ENCODE results near the gene PLPPR1.
"Not testable (repeated sequence)": the region's sequence is repeated elsewhere in the genome, so short reads cannot be mapped to it uniquely, and the experiment has no call there.

Gene PLPPR1

DNA sequence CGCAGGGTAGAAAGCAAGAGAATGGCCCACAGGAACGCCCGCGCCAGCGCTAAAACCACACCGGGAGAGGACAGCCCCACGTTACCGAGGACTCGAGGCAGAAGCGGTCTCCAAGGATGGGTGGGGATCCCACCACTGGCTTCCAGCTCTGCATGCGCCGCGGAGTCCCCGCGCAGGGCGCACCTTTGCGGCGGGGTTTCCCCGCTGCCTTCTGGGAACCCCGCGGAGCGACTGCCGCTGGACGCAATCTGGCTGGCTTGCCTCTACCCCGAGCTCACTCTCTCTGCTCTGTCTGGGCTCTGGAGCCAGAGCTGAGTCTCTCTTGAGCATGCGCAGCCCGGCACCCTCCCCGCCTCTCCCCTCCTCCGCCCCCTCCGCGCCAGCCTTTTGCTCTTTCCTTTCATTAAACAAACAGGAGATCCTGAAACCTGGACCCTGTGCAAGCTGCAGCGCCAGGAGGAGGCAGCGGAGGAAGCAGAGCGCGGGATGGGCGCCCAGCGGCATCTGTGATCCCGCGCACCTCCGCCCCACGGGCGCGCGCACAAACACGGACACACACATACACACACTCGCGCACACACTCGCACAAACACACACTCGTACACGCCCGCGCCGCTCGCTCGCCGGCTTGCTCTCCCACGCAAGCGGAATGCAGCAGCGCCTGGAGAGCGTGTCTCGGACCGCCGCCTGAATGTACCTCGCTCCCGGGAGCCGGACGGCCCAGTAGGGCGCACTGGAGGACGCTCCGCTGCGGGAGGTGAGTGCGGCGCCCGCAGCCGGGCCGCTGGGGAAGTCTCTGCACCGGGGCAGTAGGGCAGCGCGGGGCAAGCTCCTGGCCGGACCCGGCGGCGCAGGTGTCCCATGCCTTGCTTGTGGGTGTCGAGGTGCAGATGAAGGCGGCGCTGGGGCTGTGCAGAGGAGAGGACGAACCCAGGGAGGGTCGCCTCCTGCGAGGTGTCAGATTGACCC, at the start of gene PLPPR1:
Gene PLPPR1 (plus strand): TSS at position 382 of the 969 bp plus-strand sequence.
- DNase-seq, result peak; percentile 71

DNA sequence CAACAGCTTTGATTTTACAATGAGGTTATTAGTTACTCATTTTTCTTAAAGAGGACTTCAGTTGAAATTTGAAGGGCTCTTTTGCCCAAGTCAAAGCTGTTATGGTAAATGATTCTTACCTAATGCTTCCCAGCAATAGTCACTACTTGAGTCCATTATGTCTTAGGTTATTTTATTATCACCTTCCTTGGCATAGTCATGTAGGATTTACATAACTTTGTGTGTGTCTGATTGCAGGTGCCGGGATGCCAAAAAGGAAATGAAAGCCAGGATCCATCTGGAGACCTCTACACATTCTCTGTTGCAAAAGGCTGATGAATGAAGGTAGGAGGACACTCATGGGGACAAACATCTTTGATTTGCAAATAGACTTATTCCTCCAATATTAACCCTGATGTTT, 38.8 kb upstream of the PLPPR1 start:
- no peak for DNase-seq

DNA sequence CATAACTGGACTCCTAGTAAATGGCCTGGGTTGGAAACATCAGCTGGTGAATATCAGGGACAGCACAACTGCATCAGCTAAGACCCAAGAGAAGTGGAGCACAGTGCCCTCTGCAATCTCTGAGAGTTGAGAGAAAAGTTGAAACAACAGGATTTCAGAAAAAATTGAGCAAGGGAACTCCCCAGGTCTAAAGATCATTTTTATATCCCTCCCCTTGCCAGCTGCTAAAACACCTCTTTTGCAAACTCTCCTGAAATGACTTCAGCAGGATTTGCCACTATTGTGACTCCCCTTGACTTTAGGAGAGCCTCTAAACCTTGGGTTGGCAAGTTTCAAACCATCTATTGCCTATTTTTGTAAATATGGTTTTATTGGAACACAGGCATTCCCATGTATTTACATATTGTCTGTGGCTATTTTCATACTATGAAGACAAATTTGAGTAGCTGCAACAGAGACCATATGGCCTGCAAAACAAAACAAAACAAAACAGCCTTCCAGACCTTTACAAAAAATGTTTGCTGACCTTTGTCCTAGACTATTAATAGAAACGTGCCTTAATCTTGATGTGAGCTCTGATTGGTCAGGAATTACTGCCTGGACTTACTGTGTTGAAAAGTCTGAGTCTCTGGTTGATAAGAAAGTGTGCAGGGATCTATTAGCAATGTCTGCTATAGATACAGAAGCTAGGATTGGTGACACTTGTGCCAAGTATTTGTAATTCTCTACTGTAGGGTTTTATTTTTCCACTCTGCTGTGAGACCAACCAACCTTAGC, 37.7 kb upstream of the PLPPR1 start:
- DNase-seq, result no peak

DNA sequence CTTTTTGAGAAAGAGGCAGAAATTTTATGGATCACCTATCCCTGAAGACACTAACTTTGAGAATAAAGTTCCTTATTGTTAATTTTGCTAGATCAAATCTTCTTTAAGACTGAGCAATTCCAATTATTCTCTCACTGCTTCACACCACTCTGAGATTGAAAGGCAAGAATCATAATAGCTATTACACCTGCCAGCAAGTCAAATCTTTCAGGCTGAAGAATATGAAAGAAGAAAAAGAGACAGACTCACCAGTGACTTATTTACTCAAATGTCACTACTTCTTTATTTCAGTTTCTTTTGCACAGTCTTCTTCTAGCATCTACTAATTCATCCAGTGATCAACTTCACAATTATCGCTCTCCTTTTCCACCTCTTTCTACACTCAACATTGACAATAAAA, 35.9 kb upstream of the PLPPR1 start:
- no peak for DNase-seq

DNA sequence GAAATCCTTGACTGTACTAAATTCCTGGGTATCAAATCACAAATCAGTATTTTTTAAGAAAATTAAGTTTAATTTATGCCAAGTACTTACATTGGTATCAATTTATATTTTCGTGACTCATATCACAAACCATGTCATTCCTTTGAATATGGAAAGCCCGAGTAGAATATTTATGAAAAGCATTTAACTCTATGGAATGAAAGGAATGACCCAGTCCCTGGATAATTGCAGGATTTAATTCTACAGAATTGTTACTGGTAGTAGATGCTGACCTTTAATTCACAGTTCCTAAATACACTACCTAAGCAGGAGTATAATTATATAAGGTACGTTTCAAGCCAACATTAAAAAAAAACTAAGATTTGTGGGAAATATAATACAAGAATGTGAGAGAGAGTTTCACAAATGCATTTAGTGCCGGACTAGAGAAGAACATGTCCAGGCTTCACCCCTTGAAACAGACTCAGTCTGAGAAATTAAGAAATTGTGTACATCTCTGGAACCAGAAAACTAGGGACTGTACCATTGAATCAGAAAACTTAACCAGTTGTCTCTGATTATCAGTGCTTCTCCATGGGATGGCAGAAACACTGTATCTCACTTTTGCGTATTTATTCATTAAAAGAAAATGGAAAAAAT, 28.5 kb upstream of the PLPPR1 start:
- no peak for DNase-seq

DNA sequence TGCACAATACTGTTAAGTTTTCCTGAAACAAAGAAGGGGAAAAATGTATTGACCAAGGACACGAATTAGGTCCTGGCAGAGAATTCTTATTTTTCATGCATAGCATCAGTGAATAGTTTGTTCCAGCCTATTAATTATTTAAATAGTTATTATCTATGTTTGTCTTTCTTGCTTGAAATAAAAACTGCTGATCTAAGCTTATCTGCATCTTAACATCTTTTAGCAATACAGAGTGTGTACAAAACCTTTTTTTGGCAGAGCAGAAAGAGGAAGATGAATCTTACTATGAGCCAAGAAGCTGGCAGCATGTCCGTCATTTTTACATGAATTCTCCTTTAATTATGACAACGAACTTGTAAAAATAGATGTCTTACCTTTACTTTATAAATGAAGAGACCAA, 23.3 kb upstream of the PLPPR1 start:
- no peak for DNase-seq

DNA sequence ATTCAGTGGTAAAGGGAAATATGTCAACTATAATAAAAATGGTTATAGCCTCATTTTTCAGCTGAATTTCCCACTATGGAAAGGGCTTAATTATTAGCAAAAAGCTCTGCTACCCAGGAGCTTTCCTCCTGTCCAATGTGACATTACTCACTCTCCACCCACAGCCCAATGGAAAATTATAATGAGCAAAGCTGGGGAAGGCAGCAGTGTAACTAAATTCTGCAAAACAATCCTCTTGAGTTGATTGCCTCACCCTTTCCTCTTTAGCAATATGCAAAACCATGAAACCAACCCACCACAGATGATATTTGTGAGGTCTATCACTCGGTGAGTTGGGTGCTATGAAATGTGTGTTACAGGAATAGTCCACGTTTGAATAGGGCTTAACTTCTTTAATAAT, 14.0 kb upstream of the PLPPR1 start:
- DNase-seq, result no peak

DNA sequence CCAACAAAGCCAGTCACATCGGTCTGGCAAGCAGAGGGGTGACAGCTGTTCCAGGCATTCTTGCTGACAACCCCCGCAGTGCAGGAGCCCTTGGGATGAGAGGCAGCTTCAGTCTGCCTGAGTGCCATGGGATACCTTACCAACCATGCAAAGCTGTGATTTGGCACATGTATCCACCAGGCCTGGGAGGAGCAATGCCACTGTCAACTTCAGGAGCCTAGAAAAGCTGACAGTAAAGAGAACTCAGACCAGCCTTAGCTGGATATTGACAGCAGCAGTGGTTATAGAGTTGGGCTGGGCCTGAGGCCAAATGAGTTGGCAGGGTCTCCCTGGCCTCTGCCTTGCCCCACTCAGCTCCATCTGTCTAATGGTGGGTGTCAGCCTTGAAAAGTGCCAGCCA, 10.1 kb upstream of the PLPPR1 start:
- DNase-seq, result no peak

DNA sequence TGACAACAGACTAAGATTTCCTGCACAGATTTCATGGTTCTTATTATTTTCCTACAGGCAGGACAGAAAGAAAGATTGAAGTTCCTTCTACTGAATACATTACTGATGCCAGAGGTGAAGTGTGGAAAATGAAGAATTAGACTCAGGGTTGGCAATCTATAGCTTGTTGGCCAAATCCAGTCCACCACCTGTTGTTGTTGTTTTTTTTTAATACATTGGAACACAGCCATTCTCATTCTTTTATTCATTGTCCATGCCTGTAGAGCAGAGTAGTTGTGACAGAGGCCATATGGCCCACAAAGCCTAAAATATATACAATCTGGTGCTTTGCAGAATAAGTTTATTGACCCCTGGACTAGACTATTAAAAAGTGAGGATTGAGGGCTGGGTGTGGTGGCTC, 5.8 kb upstream of the PLPPR1 start:
- no peak for DNase-seq

DNA sequence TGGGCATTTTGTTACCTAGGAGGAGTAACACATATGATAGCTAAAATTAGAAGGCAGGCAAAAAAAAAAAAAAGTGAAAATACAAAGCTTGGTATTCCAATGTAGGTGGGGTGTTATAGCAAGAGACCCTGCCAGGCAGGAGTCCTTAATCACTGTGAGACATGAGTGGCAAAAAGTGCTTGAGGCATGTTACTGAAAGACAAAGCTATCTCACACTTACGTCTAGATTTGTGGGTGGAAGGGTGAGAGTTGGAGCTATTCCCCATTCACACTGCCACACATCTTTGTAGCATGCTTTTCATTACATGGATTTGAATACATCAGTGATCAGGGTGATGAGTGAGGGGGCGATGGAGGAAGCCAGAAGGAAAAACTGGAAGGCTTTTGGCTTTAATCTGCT, 2.6 kb upstream of the PLPPR1 start:
- DNase-seq, result no peak

DNA sequence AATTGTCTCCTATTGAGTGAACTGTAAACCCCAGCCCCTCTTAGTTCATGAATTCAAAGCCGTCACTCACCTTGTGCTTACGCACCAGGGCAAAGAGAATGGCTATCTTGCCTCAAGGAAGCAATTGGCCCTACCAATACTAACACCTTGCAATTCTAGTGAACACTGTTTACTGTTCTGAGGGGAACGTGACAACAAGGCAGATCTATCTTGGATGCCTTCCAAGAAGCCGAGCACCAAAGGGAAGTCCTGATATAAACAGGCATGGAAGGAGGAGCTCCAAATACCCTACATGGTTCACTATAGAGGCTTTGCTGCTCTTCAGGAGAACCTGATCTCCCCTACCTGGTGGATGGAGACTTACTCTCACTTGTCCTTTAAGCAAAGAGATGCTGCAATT, 1.7 kb upstream of the PLPPR1 start:
- peak; percentile 57 for DNase-seq

DNA sequence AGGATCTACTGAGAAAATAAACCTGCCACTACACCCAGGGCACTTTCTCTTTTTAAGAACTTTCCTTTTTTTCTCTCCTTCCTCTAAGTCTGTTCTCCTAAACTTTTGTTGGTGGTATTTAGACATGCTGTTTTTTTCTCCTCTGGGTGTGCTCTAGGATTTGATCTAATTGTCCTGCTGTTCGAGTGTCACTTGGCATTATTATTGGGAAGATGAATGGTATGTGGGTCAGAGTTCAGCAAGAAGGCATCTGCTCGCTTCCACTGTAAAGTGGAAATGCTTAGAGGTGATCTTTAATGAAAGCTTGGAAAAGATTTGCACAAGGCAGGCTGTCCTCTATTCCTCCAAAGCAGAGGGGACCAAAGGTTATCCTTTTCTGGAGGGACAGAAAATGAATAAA, 1.3 kb upstream of the PLPPR1 start:
- DNase-seq, result no peak

DNA sequence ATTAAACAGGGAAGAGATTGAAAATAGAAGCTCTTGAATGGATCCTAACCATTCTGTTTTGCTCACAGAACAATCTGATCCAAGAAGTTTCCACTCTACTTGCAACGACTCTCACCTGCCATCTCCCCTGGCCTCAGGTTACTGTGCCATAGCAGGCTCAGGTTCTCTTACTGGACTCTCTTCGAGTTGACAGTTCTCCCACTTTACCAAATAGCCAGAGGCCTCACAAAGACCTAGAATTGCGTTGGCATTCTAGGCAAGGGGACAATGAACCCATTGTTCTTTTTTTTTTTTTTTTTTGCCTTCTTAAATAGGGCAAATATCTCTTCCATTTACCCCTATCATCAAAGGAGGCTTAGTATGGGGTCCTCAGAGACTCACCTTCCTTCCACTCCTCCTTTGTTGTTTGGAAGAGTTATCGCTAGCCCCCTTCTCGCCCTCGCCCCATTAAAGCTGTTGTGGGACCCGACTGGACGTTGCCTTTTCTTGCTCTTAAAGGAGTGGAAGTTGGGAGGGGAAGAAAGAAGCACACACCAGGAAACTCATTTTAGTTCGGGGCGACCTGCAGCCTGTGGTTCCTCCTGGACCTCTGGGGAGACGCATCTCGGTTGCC, 688 bp upstream of the PLPPR1 start:
- no peak for DNase-seq

DNA sequence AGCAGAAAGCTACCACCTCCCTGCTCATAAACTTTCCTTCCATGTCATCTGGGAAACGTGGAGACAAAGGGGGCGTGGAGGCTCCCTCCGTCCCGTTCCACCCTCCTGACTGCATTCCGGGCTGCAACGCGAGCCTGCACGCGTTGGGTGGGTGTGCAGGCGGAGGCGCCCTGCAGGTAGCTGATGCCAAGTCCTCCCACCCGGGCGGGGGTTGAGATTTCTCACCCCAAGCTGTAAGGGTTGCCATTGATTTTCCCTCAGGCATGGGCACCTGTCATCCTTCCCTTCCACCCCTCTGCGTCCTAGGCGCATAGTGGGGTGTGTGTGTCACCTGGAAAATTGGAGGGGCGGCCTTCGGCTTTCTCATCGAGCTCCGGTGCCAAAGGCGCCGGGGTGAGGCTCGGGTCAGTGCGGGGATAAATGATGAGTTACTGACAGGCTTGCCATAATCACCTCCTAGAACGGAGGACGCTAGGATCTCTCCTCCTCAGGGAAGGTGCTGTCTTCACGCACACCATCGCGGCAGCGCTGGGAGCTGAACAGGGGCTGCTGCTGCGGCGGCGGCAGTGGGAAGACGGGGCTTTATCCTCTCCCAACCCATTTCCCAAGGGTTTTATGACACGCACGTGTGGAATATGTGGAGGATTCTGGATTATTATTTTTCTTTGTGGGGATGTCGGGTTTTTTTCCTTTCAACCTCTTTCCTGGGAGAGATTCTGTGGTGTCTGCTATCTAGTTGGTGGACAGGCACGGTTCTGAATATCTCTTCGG, 973 bp downstream of the PLPPR1 start:
- no peak for DNase-seq

DNA sequence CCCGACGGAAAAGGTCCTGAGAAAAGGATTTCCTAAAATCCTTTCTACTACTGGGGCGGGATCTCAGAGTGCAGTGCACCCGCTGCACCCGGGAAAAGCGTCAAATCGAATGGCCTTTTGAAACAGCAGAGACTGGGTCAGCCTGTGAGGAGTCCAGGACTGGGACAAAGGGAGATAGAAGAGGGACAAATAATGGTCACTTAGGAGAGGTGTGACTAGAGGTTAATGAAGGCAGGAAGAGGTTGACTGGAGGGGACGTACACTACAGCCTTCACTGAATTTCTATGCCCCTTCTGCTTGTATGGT, 1.5 kb downstream of the PLPPR1 start:
- DNase-seq, result no peak

DNA sequence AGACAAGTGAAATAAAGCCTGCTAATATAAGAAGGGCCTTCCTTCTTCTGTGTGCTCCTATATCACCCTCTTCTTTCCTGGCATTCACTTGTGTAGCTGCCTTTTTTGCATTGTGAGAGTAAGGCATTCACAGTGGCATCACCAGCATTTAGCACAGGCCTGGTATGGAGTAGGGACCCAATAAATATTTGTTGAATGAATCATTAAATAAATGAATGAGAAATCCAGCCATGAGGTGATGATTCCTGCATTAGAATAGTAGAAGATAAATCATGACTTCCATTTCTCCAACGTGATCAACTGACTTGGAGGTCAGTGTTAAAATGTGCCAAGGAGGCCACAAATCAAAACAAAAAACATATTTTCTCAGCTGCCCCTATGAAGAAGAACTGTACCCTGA, 3.9 kb downstream of the PLPPR1 start:
- no peak for DNase-seq

DNA sequence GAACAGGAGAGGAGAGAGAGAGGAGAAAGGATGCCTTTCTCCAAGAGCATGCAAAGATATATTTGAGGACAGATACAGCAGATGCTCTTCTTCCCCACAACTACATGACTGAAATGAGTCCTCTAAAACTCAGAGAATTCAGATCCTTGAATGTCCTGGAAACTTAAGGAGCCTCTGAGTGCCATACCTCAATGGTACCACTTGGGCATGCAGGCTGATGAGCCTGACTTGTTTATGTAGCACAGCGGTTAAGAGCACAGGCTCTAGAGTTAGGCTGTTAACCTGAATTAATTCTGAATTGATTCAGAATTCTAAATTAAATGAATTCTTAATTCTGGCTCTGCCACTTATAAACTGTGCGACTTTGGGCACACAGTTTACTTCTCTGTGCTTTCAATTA, 5.7 kb downstream of the PLPPR1 start:
- DNase-seq, result no peak

DNA sequence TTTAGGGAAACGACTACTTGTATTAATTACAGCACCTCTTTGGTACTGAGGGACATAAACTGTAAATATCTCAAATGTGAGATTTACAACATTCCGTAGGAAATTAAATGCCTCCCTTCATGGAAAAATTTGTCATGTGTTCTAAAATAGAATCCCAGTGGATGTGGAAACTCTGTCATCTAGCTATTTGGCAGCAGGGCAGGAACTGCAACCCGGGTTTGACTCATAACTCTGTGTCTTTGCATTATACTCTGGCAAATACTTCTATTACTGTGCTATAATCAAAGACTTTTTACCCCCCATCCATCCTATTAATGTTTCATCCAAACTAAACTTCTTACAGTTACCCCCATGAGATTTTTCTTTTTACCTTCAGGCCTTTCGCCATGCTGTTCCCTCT, 6.6 kb downstream of the PLPPR1 start:
- no peak for DNase-seq

DNA sequence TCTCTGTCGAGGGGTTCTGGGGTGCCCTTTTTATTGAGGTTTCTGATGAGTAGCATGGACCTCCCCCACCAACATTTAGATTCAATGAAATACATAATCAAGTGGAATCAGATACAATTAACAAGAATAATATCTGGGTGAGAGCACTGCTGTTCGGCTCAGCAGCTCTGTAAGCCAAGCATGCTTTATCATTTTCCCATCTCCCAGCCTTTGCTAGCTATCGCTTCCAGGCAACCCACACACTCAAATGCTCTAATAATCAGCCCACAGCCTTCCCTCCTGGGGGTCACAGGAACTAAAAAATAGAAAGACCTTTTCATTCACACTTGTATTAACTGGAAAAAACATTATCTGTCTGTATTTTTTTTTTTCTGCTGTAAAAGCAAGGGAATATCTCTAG, 8.9 kb downstream of the PLPPR1 start:
- DNase-seq, result no peak

DNA sequence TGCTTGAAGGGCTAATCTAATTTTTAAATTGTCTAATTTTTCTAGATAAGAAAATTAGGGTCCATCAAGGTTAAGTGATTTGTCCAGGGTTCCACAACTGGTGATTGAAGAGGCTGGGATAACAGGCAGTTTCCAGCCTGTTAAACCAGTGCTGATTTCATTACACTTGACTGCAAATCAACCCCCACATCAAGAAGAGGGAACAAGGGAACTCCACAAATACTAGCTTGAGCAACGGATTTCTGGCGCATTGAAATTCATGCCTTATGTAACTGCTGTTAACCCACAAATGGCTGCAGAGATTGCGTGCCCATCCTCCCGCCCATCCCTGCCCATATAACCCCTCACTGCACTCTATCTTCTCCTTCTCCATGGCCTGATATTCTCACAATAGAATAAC, 10.0 kb downstream of the PLPPR1 start:
- DNase-seq, result no peak

DNA sequence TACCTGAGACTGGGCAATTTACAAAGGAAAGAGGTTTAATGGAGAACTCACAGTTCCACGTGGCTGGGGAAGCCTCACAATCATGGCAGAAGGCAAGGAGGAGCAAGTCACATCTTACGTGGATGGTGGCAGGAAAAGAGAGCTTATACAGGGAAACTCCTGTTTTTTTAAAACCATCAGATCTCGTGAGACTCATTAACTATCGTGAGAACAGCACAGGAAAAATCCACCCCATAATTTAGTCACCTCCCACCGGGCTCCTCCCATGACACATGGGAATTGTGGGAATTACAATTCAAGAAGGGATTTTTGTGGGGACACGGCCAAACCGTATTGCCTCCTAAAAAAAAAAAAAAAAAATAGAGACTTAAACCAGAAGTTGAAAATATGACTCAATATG, 11.1 kb downstream of the PLPPR1 start:
- not testable (repeated sequence) for DNase-seq

DNA sequence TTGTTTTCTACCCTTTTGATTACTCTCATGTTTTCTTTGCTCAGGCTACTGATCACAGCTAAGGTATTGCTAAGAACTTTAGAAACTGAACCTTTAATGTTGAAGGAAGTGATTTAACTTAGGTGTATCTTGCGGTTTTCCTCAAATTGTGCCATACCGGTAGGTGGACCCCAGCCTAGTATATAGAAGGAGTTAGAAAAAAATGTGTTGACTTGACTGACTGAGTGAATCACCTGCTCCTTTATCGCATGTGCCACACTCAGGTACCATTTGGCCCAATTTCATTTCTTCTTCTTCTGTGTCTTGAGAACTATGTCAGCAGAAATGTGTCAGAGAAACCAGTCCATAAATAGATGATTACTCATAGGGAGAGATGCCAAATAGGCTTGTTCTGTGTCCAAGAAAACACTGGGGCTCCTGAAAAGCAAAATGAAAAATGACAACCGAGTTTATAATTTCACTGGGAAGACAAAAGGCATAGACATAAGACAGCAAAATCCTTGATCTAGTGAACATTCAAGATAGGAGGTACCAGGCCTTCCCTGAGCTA, 19.4 kb downstream of the PLPPR1 start:
- DNase-seq, result no peak

All from NCI-H1417 treated with DMSO at 0.1 percent for 48 hours (cell line).